WTC11 (cell line): ENCODE results near the gene ZNF598. TPM values are rescaled to one million over a fixed set of nuclear protein-coding genes. Genes with fewer than 3 reads are reported as not detected.

Source experiments
- CREM ChIP-seq: sonication (generic); formaldehyde crosslinking; IDR thresholded peaks from 2 replicates; pipeline ENCODE4 v1.8.1; 2022; ENCODE audit warnings: mild to moderate bottlenecking, missing genetic modification reagents, moderate library complexity
- ETV6 ChIP-seq: sonication (generic); formaldehyde crosslinking; IDR thresholded peaks from 2 replicates; pipeline ENCODE4 v1.8.1; 2022; ENCODE audit warnings: mild to moderate bottlenecking, missing genetic modification reagents
- GABPB1 ChIP-seq: sonication (generic); formaldehyde crosslinking; IDR thresholded peaks from 2 replicates; pipeline ENCODE4 v1.8.1; 2023; ENCODE audit warnings: mild to moderate bottlenecking, missing genetic modification reagents
- GRHL2 ChIP-seq: fragments of 250-450 bp; sonication (Bioruptor Pico); IDR thresholded peaks from 2 replicates; pipeline ENCODE4 v1.8.0; 2022; ENCODE audit warnings: mild to moderate bottlenecking, moderate library complexity; ENCODE audit not compliant: insufficient replicate concordance, severe bottlenecking
- JUN ChIP-seq: sonication (generic); formaldehyde crosslinking; IDR thresholded peaks from 2 replicates; pipeline ENCODE4 v1.8.0; 2023; ENCODE audit warnings: mild to moderate bottlenecking, missing genetic modification reagents
- OVOL2 ChIP-seq: fragments of 250-450 bp; sonication (Bioruptor Pico); IDR thresholded peaks from 2 replicates; pipeline ENCODE4 v1.9.0; 2021; ENCODE audit warnings: mild to moderate bottlenecking, borderline replicate concordance
- ZBTB21 ChIP-seq: sonication (generic); formaldehyde crosslinking; IDR thresholded peaks from 2 replicates; pipeline ENCODE4 v1.8.1; 2023; ENCODE audit warnings: mild to moderate bottlenecking, missing genetic modification reagents, borderline replicate concordance
- ZNF317 ChIP-seq: sonication (generic); formaldehyde crosslinking; IDR thresholded peaks from 2 replicates; pipeline ENCODE4 v1.8.1; 2023; ENCODE audit warnings: low read depth, mild to moderate bottlenecking, moderate library complexity, missing genetic modification reagents, borderline replicate concordance
- ZNF671 ChIP-seq: fragments of 250-450 bp; sonication (Bioruptor Pico); IDR thresholded peaks from 2 replicates; pipeline ENCODE4 v1.8.0; 2021; ENCODE audit warnings: mild to moderate bottlenecking
- total RNA-seq: library from RNA; stranded (reverse); gene quantifications from 3 replicates; pipeline ENCODE4 v1.2.3, GENCODE V29; 2021
- TF ChIP-seq, protein P1 (sequence below): sonication (generic); formaldehyde crosslinking; IDR thresholded peaks from 2 replicates; pipeline ENCODE4 v1.8.1; 2022; ENCODE audit warnings: mild to moderate bottlenecking, moderate library complexity, missing genetic modification reagents
- TF ChIP-seq, protein P2 (sequence below): sonication (generic); formaldehyde crosslinking; IDR thresholded peaks from 2 replicates; pipeline ENCODE4 v1.8.0; 2022; ENCODE audit warnings: mild to moderate bottlenecking, missing genetic modification reagents
- TF ChIP-seq, protein P3 (sequence below): sonication (generic); formaldehyde crosslinking; IDR thresholded peaks from 2 replicates; pipeline ENCODE4 v1.8.0; 2022; ENCODE audit warnings: mild to moderate bottlenecking, missing genetic modification reagents
- TF ChIP-seq, protein P4 (sequence below): sonication (generic); formaldehyde crosslinking; IDR thresholded peaks from 2 replicates; pipeline ENCODE4 v1.8.1; 2023; ENCODE audit warnings: mild to moderate bottlenecking, missing genetic modification reagents
- TF ChIP-seq, protein P5 (sequence below): sonication (generic); formaldehyde crosslinking; IDR thresholded peaks from 2 replicates; pipeline ENCODE4 v1.8.0; 2023; ENCODE audit warnings: missing genetic modification reagents, mild to moderate bottlenecking, borderline replicate concordance
- TF ChIP-seq, protein P6 (sequence below): fragments of 250-450 bp; sonication (Bioruptor Pico); IDR thresholded peaks from 2 replicates; pipeline ENCODE4 v1.9.0; 2021; ENCODE audit warnings: mild to moderate bottlenecking
- TF ChIP-seq, protein P7 (sequence below): sonication (generic); formaldehyde crosslinking; IDR thresholded peaks from 2 replicates; pipeline ENCODE4 v1.8.0; 2023; ENCODE audit warnings: mild to moderate bottlenecking, missing genetic modification reagents
- TF ChIP-seq, protein P8 (sequence below): sonication (generic); formaldehyde crosslinking; IDR thresholded peaks from 2 replicates; pipeline ENCODE4 v1.8.1; 2022; ENCODE audit warnings: missing genetic modification reagents, borderline replicate concordance
- TF ChIP-seq, protein P9 (sequence below): fragments of 250-450 bp; sonication (Bioruptor Pico); IDR thresholded peaks from 2 replicates; pipeline ENCODE4 v2.1.2; 2022; ENCODE audit warnings: mild to moderate bottlenecking, moderate library complexity
- TF ChIP-seq, protein P10 (sequence below): sonication (generic); formaldehyde crosslinking; IDR thresholded peaks from 2 replicates; pipeline ENCODE4 v1.8.1; 2023; ENCODE audit warnings: mild to moderate bottlenecking, moderate library complexity, missing genetic modification reagents

The ZNF598 gene
- total RNA-seq, 1 experiment from 2014 or later = 66.4 TPM

DNA sequence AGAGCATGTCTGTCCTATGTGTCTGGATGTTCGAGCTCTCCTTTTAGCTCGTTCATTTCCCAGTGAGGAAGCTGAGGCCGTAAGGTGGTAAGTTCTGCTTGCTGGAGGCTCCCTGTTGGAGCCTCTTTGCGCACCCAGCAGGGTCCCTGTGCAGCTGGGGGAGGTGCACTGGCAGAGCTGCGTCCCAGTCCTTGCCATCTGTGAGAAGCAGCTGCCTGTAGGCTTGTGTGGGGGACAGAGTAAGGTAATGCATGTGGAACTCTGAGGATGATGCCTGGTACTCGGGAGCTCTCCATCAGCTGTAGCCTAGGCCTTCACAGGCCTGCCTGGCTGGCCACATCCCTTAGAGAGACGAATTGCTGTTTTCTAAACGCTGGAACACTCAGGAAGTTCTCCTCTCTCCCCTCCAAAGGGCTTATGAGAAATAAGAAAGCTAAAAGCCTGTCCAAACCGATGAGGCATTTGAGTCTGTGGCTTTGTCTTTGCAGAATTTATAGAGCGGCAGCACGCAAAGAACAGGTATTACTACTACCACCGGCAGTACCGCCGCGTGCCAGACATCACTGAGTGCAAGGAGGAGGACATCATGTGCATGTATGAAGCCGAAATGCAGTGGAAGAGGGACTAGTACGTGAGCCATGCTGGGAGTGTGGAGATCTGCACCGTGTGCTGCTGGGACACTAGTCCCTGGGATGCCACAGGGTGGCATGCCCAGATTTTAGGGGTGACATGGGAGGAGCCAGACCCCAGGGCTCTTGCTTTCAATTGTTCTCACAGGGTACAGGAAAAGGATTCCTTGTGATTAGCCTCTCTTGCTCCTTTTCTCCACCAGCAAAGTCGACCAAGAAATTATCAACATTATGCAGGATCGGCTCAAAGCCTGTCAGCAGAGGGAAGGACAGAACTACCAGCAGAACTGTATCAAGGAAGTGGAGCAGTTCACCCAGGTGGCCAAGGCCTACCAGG, 48.7 kb downstream of the ZNF598 start (continued):
- TF ChIP-seq, protein P1, sequence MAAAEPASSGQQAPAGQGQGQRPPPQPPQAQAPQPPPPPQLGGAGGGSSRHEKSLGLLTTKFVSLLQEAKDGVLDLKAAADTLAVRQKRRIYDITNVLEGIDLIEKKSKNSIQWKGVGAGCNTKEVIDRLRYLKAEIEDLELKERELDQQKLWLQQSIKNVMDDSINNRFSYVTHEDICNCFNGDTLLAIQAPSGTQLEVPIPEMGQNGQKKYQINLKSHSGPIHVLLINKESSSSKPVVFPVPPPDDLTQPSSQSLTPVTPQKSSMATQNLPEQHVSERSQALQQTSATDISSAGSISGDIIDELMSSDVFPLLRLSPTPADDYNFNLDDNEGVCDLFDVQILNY = no peak
- TF ChIP-seq CREM (CRISPR knock-in tag) (0 out of 2 replicates have a peak, but pooled peaks have one; percentile 66), GRHL2 (CRISPR knock-in tag) (no peak), ETV6 (no peak), ZNF317 (CRISPR knock-in tag) (no peak), OVOL2 (CRISPR knock-in tag) (no peak), JUN (CRISPR knock-in tag) (peak; percentile 31; the same call in 1 of the 2 replicates), ZBTB21 (CRISPR knock-in tag) (no peak), GABPB1 (CRISPR knock-in tag) (no peak), ZNF671 (CRISPR knock-in tag) (peak; percentile 96)
- TF ChIP-seq, protein P2, sequence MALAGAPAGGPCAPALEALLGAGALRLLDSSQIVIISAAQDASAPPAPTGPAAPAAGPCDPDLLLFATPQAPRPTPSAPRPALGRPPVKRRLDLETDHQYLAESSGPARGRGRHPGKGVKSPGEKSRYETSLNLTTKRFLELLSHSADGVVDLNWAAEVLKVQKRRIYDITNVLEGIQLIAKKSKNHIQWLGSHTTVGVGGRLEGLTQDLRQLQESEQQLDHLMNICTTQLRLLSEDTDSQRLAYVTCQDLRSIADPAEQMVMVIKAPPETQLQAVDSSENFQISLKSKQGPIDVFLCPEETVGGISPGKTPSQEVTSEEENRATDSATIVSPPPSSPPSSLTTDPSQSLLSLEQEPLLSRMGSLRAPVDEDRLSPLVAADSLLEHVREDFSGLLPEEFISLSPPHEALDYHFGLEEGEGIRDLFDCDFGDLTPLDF (CRISPR knock-in tag) = no peak
- TF ChIP-seq, protein P3, sequence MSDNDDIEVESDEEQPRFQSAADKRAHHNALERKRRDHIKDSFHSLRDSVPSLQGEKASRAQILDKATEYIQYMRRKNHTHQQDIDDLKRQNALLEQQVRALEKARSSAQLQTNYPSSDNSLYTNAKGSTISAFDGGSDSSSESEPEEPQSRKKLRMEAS (CRISPR knock-in tag) = peak; percentile 49; the same call in 1 of the 2 replicates
- TF ChIP-seq, protein P4, sequence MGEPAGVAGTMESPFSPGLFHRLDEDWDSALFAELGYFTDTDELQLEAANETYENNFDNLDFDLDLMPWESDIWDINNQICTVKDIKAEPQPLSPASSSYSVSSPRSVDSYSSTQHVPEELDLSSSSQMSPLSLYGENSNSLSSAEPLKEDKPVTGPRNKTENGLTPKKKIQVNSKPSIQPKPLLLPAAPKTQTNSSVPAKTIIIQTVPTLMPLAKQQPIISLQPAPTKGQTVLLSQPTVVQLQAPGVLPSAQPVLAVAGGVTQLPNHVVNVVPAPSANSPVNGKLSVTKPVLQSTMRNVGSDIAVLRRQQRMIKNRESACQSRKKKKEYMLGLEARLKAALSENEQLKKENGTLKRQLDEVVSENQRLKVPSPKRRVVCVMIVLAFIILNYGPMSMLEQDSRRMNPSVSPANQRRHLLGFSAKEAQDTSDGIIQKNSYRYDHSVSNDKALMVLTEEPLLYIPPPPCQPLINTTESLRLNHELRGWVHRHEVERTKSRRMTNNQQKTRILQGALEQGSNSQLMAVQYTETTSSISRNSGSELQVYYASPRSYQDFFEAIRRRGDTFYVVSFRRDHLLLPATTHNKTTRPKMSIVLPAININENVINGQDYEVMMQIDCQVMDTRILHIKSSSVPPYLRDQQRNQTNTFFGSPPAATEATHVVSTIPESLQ = no peak
- TF ChIP-seq, protein P5, sequence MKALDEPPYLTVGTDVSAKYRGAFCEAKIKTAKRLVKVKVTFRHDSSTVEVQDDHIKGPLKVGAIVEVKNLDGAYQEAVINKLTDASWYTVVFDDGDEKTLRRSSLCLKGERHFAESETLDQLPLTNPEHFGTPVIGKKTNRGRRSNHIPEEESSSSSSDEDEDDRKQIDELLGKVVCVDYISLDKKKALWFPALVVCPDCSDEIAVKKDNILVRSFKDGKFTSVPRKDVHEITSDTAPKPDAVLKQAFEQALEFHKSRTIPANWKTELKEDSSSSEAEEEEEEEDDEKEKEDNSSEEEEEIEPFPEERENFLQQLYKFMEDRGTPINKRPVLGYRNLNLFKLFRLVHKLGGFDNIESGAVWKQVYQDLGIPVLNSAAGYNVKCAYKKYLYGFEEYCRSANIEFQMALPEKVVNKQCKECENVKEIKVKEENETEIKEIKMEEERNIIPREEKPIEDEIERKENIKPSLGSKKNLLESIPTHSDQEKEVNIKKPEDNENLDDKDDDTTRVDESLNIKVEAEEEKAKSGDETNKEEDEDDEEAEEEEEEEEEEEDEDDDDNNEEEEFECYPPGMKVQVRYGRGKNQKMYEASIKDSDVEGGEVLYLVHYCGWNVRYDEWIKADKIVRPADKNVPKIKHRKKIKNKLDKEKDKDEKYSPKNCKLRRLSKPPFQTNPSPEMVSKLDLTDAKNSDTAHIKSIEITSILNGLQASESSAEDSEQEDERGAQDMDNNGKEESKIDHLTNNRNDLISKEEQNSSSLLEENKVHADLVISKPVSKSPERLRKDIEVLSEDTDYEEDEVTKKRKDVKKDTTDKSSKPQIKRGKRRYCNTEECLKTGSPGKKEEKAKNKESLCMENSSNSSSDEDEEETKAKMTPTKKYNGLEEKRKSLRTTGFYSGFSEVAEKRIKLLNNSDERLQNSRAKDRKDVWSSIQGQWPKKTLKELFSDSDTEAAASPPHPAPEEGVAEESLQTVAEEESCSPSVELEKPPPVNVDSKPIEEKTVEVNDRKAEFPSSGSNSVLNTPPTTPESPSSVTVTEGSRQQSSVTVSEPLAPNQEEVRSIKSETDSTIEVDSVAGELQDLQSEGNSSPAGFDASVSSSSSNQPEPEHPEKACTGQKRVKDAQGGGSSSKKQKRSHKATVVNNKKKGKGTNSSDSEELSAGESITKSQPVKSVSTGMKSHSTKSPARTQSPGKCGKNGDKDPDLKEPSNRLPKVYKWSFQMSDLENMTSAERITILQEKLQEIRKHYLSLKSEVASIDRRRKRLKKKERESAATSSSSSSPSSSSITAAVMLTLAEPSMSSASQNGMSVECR (CRISPR knock-in tag) = no peak; the same call in 1 of the 2 replicates
- TF ChIP-seq, protein P6, sequence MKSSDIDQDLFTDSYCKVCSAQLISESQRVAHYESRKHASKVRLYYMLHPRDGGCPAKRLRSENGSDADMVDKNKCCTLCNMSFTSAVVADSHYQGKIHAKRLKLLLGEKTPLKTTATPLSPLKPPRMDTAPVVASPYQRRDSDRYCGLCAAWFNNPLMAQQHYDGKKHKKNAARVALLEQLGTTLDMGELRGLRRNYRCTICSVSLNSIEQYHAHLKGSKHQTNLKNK (CRISPR knock-in tag) = no peak
- TF ChIP-seq, protein P7, sequence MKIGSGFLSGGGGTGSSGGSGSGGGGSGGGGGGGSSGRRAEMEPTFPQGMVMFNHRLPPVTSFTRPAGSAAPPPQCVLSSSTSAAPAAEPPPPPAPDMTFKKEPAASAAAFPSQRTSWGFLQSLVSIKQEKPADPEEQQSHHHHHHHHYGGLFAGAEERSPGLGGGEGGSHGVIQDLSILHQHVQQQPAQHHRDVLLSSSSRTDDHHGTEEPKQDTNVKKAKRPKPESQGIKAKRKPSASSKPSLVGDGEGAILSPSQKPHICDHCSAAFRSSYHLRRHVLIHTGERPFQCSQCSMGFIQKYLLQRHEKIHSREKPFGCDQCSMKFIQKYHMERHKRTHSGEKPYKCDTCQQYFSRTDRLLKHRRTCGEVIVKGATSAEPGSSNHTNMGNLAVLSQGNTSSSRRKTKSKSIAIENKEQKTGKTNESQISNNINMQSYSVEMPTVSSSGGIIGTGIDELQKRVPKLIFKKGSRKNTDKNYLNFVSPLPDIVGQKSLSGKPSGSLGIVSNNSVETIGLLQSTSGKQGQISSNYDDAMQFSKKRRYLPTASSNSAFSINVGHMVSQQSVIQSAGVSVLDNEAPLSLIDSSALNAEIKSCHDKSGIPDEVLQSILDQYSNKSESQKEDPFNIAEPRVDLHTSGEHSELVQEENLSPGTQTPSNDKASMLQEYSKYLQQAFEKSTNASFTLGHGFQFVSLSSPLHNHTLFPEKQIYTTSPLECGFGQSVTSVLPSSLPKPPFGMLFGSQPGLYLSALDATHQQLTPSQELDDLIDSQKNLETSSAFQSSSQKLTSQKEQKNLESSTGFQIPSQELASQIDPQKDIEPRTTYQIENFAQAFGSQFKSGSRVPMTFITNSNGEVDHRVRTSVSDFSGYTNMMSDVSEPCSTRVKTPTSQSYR (CRISPR knock-in tag) = no peak
- TF ChIP-seq, protein P8, sequence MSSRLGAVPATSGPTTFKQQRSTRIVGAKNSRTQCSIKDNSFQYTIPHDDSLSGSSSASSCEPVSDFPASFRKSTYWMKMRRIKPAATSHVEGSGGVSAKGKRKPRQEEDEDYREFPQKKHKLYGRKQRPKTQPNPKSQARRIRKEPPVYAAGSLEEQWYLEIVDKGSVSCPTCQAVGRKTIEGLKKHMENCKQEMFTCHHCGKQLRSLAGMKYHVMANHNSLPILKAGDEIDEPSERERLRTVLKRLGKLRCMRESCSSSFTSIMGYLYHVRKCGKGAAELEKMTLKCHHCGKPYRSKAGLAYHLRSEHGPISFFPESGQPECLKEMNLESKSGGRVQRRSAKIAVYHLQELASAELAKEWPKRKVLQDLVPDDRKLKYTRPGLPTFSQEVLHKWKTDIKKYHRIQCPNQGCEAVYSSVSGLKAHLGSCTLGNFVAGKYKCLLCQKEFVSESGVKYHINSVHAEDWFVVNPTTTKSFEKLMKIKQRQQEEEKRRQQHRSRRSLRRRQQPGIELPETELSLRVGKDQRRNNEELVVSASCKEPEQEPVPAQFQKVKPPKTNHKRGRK = no peak
- TF ChIP-seq, protein P9, sequence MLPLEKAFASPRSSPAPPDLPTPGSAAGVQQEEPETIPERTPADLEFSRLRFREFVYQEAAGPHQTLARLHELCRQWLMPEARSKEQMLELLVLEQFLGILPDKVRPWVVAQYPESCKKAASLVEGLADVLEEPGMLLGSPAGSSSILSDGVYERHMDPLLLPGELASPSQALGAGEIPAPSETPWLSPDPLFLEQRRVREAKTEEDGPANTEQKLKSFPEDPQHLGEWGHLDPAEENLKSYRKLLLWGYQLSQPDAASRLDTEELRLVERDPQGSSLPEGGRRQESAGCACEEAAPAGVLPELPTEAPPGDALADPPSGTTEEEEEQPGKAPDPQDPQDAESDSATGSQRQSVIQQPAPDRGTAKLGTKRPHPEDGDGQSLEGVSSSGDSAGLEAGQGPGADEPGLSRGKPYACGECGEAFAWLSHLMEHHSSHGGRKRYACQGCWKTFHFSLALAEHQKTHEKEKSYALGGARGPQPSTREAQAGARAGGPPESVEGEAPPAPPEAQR (CRISPR knock-in tag) = no peak
- TF ChIP-seq, protein P10, sequence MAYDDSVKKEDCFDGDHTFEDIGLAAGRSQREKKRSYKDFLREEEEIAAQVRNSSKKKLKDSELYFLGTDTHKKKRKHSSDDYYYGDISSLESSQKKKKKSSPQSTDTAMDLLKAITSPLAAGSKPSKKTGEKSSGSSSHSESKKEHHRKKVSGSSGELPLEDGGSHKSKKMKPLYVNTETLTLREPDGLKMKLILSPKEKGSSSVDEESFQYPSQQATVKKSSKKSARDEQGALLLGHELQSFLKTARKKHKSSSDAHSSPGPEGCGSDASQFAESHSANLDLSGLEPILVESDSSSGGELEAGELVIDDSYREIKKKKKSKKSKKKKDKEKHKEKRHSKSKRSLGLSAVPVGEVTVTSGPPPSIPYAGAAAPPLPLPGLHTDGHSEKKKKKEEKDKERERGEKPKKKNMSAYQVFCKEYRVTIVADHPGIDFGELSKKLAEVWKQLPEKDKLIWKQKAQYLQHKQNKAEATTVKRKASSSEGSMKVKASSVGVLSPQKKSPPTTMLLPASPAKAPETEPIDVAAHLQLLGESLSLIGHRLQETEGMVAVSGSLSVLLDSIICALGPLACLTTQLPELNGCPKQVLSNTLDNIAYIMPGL (CRISPR knock-in tag) = no peak
